ENCODE results near the gene GIMAP8. TPM values are rescaled to one million over a fixed set of nuclear protein-coding genes. Genes with fewer than 3 reads are reported as not detected.

Gene GIMAP8
- total RNA-seq, 1 experiment from 2014 or later = not detected

DNA sequence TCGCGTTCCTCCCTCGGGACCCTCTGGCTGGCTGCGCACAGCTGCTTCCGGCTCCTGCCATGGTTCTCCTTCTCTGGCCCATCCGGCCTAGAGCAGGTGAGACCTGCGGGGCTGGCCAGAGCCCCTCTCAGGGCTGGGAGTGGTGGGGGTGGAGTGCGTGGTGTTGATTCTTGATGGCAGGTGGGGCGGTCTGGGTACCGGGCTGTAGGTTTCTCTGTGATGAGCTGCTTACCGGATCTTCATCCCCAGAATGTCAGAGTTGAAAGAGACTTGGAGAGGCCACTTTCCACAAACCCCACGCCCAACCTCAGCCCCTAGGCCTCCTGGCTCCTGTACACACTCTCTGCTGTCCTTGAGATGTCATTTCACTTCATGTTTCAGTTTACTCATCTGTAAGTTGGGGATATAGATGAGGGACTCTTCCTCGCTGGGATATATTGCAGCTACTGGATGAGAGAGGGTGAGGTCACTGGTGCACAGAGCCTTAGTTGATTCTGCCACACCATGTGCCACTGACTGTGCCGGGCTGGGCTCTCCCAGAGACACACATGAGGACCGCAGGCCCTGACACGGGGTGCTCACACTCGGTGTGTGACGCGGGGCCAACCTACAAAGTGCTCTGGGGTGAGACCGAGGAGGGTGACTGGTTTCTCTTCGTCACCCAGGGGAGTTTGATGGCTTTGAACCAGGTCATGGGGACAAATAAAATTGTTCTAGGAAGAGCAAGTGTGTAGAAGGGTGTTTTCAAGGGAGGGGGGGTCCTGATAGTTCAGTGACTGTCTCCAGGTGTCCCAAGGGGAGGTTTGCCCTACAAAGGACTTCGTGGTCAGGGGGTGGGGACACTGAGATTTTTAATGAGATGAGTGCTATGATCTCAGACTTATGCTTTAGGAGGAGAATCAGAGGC is 41.8 kb upstream of the GIMAP8 start:
- no peaks in the 10 kb centered on the region for H3K9me3 ChIP-seq (ENCODE audit: control insufficient read depth, low read depth, low read length)
- TF ChIP-seq, protein P1, sequence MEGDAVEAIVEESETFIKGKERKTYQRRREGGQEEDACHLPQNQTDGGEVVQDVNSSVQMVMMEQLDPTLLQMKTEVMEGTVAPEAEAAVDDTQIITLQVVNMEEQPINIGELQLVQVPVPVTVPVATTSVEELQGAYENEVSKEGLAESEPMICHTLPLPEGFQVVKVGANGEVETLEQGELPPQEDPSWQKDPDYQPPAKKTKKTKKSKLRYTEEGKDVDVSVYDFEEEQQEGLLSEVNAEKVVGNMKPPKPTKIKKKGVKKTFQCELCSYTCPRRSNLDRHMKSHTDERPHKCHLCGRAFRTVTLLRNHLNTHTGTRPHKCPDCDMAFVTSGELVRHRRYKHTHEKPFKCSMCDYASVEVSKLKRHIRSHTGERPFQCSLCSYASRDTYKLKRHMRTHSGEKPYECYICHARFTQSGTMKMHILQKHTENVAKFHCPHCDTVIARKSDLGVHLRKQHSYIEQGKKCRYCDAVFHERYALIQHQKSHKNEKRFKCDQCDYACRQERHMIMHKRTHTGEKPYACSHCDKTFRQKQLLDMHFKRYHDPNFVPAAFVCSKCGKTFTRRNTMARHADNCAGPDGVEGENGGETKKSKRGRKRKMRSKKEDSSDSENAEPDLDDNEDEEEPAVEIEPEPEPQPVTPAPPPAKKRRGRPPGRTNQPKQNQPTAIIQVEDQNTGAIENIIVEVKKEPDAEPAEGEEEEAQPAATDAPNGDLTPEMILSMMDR (conservative IDR thresholded peaks at IDR 0.05) = no peak
- no peaks in the 10 kb centered on the region for H3K27me3 ChIP-seq (ENCODE audit: insufficient read depth, low read length)
- H2BK5ac ChIP-seq (ENCODE audit: insufficient read length, low read length) = no peak overlapping the region
- peaks cover 14 to 46% (median 44%) of the 10 kb centered on the region in 3 experiments for H3K36me3 Mint-ChIP-seq (ENCODE audit: insufficient read depth in 1 of 3, low read depth in 3 of 3)
- H3K27ac Mint-ChIP-seq = 0 out of 7 replicates have a peak overlapping the region, but pooled peaks of 2 of the 3 experiments have one; percentile 14 to 16
- no peaks in the 10 kb centered on the region for H4K20me1 ChIP-seq (ENCODE audit: control insufficient read depth, insufficient read depth, insufficient read length)
- no peak overlapping the region for H2AK5ac ChIP-seq (ENCODE audit: insufficient read length, low read length)
- H2BK15ac ChIP-seq (ENCODE audit: low read depth, low read length) = no peak overlapping the region
- peak overlapping the region in 1 of 2 experiments; percentile 4; a peak in 1 of 5 replicates for H3K4me3 Mint-ChIP-seq
- H3K9me3 Mint-ChIP-seq = no peaks in the 10 kb centered on the region; a peak in 1 of 5 replicates
- H3K79me1 ChIP-seq (ENCODE audit: insufficient read depth, low read depth, low read length, poor library complexity, severe bottlenecking) = no peaks in the 10 kb centered on the region
- no peak for DNase-seq
- H2BK12ac ChIP-seq (ENCODE audit: insufficient read length, low read depth, low read length) = no peak overlapping the region
- H4K5ac ChIP-seq (ENCODE audit: insufficient read length, low read depth, low read length) = no peak overlapping the region
- H3K79me2 ChIP-seq (ENCODE audit: insufficient read depth, low read length) = no peaks in the 10 kb centered on the region
- H3K4me1 ChIP-seq (ENCODE audit: insufficient read depth, low read length) = peaks cover 12% of the 10 kb centered on the region; the same call in 1 of the 2 replicates
- H3T11ph ChIP-seq (ENCODE audit: low read length) = no peak overlapping the region
- no CpG with 5 or more reads among the region's 22 CpGs for WGBS (ENCODE audit: extremely low coverage, insufficient read length, low lambda C conversion rate)
- H2AFZ ChIP-seq (ENCODE audit: low read length) = no peak overlapping the region
- H4K91ac ChIP-seq (ENCODE audit: insufficient read length, low read depth, low read length) = no peak overlapping the region
- H2BK20ac ChIP-seq (ENCODE audit: low read depth, low read length, poor library complexity, severe bottlenecking) = no peak overlapping the region
- H3K4me2 ChIP-seq (ENCODE audit: insufficient read depth, insufficient read length, low read length) = no peak overlapping the region
- H2BK120ac ChIP-seq (ENCODE audit: low read depth, low read length, poor library complexity, severe bottlenecking) = no peak overlapping the region
- no peak overlapping the region for H4K8ac ChIP-seq (replicated peaks; ENCODE audit: insufficient read length, low read depth, low read length)
- H3K23me2 ChIP-seq (ENCODE audit: insufficient read length, low read depth, low read length, poor library complexity, severe bottlenecking) = peaks cover 8% of the 10 kb centered on the region
- H3K27ac ChIP-seq (ENCODE audit: insufficient read length, low read depth, low read length) = no peak overlapping the region
- H3K18ac ChIP-seq (ENCODE audit: insufficient read length, low read depth, low read length) = no peak overlapping the region
- H3K56ac ChIP-seq (ENCODE audit: insufficient read length, low read depth, low read length) = no peak overlapping the region
- H3K14ac ChIP-seq (ENCODE audit: insufficient read depth, low read length) = no peak overlapping the region
- no peaks in the 10 kb centered on the region; the same call in 1 of the 2 replicates for H3K27me3 Mint-ChIP-seq (ENCODE audit: low read depth)
- peaks cover 34 to 38% of the 10 kb centered on the region in 2 experiments for H3K4me1 Mint-ChIP-seq
- no peak overlapping the region for H3K4ac ChIP-seq (ENCODE audit: low read depth, low read length)
- no peak overlapping the region for H3K9ac ChIP-seq (ENCODE audit: extremely low read depth, insufficient read length, low read length)
- H3K23ac ChIP-seq (ENCODE audit: insufficient read length, low read depth, low read length) = no peak overlapping the region

Measured in H9 (cell line).